ENCODE results near the gene ATF3.

Gene ATF3

DNA sequence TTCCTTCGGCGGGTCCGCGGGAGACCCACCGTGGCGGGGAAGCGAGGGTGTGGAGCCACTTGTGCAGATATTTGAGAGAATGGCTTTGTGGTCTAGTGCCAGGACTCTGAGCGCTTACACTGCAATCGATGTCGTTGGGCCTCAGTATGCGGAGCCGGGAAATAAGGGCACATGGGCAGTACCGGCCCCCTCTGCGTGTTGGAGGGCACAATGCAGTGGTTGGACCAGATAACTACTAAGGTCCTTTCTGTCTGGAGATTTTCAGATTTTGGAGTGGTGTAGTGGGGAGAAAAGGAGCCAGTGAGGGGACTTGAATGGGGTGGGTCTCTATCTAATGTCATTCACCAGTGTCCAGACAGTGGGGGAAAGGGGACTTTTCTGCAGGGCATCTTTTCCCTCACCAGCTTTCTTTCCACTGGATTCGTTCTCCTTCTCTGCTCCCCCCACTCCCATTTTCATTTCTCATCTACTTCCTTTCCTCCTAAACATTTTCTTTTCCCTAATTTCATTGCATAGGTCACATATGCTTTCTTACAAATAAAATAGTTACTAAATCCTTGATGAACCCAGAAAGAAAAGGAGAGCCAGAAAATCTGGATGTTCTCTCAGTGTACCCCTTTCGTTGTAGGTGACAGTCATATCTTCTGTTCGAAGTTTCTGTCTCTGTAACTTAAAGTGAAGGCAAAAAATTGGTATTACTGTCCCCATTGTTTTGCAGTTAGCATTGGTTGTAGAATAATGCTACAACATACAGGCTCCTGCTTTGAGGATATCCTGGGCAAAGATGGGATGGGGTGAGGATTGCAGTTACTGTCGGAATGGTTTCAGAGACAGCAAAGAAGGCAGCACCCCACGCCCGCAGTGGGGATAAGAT lies 1.4 kb downstream of the ATF3 start:
- no peak for DNase-seq

- no peak for DNase-seq
These were observed 2.0 kb downstream of the ATF3 start for GRCh38 chr1:212610575-212610967.

DNA sequence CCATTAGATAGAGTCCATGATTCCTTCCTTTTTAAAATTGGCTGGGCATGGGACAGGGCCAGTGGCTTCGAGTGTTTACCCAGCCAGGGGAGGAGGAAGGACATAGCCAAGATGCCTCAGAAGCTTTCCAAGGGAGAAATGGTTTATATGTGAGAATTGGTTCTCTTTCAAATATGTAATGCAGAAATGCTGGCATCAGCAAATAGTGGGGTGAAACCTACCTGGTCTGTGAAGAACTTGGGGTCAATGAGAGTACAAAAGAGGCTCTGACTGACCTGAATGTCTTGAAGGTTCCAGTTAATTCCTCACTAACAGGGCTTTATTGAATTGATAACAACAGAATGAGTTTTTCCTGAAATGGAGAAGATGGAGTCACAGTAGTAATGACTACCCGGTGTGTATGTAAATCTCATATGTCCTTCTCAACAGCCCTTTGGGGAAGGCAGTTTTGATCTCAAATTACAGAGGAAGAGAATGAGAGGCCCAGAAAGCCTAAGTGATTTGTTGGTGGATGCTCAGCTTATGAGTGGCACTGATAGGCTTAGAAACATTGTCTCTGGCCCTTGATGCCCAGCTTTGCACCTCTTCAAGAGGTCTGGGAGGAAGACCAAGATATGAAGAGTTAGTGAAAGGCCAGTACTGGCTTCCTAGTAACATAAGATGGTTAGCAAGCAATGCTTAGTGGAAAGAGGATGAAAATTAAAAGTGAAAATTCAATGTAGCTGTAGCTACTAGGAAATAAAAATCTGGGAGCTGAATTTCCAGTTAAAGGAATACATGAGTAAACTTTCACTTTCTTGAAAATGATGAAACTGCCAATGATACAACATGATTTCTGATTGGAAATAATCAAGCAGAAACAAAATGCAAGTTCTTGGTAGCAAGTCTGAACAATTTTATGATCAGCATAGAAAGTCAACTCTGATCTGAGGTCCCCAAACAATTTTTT lies 2.7 kb downstream of the ATF3 start:
- DNase-seq: no peak

DNA sequence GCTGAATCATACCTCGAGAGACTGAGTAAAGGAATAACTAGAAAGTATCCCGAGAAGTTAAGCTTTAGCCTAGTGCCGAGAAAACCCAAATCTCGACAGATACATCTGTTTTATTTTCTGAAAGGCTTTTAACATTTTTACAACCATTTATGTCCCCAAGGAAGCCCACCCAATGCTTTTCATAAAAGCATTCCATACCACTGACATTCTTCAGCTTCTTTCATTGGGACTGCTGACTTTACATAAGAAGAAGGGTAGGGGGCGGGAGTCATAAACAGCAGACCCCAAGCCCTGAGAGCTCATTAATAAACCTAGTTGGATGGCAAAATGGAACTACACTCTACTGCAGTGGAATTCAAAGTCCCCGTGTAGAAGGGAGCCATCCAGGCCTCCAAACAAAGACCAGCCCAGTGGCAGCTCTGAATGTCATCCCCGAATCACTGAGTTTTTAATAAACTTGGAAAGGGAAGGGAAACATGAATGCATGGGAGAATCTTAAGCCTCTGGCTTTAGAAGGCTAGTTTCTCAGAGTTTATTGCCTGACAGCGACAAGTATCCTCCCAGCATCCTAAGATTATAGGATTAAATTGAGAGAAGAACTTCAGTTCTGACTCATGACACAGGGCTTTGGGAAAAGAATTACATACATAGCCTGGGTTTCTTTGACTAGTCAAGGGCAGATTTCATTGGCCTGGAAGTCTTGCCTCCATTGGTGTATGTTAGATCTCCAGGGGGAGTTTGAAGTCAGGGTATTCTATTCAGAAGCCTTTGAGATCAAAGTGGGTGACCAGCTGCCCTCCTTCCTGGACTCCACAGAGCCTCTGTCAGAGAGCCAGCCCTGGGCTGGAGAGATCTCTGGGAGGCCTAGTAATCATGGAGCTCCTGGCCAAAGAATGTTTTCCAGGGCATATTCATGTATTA lies 3.7 kb downstream of the ATF3 start:
- peak; percentile 11 for DNase-seq

DNA sequence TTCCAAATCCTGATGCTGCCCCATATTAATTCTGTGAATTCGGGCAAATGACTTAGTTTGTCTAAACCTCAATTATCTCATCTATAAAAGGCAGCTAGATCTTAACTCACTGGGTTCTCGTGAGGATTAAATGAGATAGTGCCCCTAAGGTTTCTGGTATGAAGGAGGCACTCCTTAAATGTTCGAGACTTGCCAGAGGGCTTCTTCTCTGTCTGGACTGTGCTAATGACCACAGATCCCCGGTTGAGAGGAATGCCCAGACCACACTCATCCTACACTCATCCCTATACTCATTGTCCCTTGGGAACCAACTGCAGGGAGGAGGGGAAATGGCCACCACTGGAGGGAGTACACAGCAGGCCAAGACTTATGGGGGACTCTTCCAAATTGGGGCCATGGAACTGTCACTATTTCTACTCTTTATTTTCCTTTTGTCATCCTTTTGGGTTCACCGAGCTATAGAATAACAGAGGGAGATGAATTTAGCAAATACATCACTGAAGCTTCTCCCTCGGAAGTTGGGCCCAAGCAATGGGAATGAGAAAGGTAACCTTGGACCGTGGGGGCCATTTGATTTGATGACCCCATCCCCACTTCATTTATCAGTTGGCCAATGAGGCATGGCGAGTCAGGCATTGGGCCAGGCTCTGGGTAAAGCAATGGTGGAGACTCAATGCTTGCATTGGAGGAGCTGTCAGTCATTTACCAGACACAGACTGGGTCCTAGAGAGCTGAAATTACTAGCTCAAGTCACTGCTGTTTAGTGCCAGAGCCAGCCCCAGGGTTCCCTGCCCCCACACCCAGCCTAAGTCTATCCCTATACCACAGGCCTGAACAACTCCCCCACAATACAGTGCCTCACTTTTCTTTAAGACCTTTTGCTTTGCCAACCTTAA lies 5.1 kb downstream of the ATF3 start:
- no peak for DNase-seq

DNA sequence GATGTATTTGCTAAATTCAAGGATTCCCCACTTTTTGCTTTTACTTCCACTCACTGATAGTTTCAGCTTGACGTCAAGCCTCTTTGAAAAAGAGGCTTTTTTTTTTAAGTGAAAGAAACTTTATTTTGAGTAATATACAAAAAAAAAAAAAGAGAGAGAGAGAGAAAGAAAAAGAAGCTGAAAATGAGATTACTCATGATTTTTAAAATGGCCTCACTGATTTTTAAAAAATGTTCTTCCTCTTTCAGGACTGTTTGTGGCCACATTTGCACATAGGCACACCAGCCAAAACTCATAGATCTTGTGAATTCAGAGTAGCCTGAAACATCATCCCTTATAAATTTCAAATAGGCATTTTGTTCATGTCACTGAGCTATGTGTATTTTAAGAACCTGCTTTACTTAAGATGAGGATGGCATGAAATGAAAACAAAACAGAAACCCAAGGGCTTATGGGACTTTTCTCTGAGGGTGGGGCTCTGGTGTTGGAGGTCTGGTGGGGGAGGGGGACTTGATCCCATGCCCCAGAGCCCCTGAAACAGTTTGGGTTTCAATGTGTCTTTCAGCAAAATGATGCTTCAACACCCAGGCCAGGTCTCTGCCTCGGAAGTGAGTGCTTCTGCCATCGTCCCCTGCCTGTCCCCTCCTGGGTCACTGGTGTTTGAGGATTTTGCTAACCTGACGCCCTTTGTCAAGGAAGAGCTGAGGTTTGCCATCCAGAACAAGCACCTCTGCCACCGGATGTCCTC lies 6.1 kb downstream of the ATF3 start:
- no peak for DNase-seq

GRCh38 chr1:212615201-212615470 lies 6.6 kb downstream of the ATF3 start:
- no peak for DNase-seq

- DNase-seq: peak; percentile 35
These were observed 10.1 kb downstream of the ATF3 start for GRCh38 chr1:212618466-212619210.

GRCh38 chr1:212620293-212620692 lies 11.7 kb downstream of the ATF3 start:
- no peak for DNase-seq

- DNase-seq: no peak
These were observed 12.7 kb downstream of the ATF3 start for GRCh38 chr1:212621043-212621948.

GRCh38 chr1:212621949-212622305 lies 13.4 kb downstream of the ATF3 start:
- no peak for DNase-seq

DNA sequence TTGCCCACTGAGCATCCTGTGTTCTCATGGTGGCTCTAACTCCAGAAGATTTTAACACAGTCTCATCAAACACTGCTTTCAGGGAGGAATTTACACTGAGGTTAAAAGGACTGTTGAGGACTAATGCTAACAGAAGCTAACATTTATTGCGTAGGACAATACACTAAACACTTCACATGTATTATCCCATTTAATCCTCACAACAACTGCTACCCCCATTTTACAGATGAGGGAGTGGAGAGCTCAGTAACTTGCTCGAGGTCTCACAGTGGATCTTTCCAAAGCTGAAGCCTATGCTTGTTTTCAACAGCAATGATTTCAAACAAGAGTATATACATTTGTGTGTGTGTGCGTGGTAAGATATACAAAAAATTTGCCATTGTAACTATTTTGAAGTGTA lies 13.9 kb downstream of the ATF3 start:
- no peak for DNase-seq

- DNase-seq: no peak
These were observed 14.3 kb downstream of the ATF3 start for GRCh38 chr1:212622906-212623305.

DNA sequence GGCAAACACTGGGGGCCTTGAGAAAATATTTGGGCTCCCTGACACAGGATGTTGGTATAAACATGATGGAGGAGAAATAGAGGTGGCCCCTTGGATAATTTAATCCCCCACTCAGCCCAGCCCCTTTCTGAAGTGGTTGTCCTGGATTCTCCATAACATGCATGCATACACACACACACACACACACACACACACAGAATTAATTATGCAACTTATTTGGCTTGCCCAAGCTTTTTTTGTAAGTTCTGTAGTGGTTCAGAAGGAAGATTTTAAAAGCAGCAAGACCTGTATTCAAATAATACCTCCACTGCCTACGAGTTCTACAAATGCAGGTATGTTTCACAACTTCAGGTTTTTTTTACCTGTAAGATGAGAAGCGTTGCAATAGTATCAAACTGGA lies 15.0 kb downstream of the ATF3 start:
- no peak for DNase-seq

DNA sequence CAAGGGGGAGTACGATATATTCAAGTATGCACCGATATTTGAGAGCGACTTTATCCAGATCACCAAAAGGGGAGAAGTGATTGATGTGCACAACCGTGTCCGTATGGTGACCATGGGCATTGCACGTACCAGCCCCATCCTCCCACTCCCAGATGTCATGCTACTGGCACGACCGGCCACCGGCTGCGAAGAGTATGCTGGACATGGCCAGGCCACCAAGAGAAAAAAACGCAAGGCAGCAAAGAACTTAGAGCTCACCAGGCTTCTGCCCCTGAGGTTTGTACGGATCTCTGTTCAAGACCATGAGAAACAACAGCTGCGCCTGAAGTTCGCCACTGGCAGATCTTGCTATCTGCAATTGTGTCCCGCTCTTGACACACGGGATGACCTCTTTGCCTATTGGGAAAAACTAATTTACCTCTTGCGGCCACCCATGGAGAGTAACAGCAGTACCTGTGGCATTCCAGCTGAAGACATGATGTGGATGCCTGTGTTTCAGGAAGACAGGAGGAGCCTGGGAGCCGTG lies 16.5 kb downstream of the ATF3 start:
- DNase-seq: no peak

GRCh38 chr1:212625781-212626450 lies 17.4 kb downstream of the ATF3 start:
- no peak for DNase-seq

DNA sequence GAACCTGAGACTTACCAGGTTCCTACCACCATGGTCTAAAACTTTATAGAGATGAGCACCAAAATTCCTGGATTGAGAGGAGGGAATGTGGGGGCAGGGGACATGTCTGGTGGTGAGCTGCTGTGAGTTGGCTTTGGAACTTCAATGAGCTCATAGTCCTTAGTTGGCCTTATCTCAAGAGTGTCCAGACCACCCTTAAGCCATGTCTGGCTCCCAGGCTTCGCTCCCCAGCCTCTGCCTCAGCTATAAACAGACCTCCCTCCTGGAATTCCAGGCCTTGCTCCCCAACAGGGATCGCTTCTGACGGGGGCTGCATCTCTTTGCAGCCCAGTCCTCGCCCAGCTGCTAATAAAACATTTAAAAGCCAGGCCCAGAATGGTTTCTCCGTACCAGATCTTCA lies 19.5 kb downstream of the ATF3 start:
- no peak for DNase-seq

DNA sequence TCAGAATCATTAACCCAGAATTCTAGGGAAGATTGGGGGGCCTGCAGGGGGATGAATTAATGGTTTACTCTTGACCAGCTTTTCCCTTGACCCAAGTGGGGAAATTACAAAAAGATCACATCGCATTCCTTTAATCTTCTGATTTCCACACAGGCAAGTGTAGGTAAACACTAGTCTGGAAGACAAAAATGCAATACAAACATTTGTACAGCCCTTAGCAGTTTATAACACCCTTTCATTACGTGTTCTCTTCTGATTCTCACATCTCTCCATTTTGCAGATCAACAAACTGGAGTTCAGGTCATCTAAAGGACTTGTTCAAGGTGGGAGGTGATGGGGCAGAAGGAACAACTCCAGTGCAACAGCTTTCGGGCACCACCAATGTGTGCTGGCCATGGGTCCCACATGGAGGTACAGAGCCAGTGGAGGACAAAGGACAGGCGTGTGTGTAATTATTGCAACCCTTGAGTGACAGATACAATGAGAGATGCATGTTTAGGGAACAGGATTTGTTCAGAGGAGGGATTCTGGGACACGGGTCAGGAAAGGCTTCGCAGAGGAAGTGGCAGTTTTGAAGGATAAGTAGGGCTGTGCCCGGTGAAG lies 20.4 kb downstream of the ATF3 start:
- no peak for DNase-seq
